Measurements from ENCODE around the gene TMPRSS9.

- TF ChIP-seq CTCF (IDR thresholded peaks at IDR 0.05; ENCODE audit: poor library complexity, severe bottlenecking) (no peak), MXI1 (conservative IDR thresholded peaks at IDR 0.05; ENCODE audit: poor library complexity, severe bottlenecking) (no peak), POLR2AphosphoS5 (IDR thresholded peaks at IDR 0.05) (no peak), REST (IDR thresholded peaks at IDR 0.05; ENCODE audit: borderline replicate concordance) (no peak)
These were observed 17.3 kb upstream of the TMPRSS9 start for GRCh38 chr19:2342656-2343288.

All from neural cell (in vitro differentiated cells).